Measurements from ENCODE around the gene ZNF460. TPM values are rescaled to one million over a fixed set of nuclear protein-coding genes. Genes with fewer than 3 reads are reported as not detected.

Gene ZNF460
- total and polyA plus RNA-seq, 2 of the 8 experiments (the other 6 are each of a cell fraction or from before 2014, with no cell fraction given), result 9.3 to 57.9 TPM

DNA sequence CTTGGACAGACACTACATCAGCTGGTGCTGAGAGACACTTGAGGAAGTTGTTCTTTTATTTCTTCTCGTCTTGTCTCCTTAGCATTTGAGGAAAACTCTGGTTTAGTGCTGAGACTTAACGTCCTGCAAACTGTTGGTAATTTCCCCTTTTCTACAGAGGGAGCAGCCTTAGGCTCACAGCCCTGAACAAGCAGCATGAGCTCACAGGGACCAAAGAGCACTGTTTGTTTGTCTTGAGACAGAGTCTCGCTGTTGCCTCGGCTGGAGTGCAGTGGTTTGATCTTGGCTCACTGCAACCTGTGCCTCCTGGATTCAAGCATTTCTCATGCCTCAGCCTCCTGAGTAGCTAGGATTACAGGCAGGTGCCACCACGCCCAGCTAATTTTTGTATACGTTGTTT is 34.3 kb upstream of the ZNF460 start:
- Histone ChIP-seq H3K9me3 (ENCODE audit: insufficient read depth in 2 of 2, low read depth in 1 of 2, low read length in 1 of 2) (no peaks in the 10 kb centered on the region), H3K4ac (replicated peaks; ENCODE audit: insufficient read length, low read depth, low read length) (no peak overlapping the region), H3K27ac (ENCODE audit: low read depth, low read length) (no peak overlapping the region), H3K36me3 (ENCODE audit: control insufficient read depth in 2 of 4, insufficient read depth in 4 of 4, low read length in 3 of 4) (peaks cover 6 to 35% (median 24%) of the 10 kb centered on the region in 4 experiments; a peak in 7 of 8 replicates), H4K8ac (ENCODE audit: extremely low read depth, insufficient read depth, low read length) (no peak overlapping the region), H4K5ac (ENCODE audit: insufficient read length, low read depth, low read length) (no peak overlapping the region), H2AFZ (ENCODE audit: low read length) (no peak overlapping the region), H3K56ac (replicated peaks; ENCODE audit: insufficient read length, low read depth, low read length) (no peak overlapping the region), H2BK12ac (ENCODE audit: low read depth, low read length) (no peak overlapping the region), H3K79me1 (ENCODE audit: low read depth, low read length) (peaks cover 9% of the 10 kb centered on the region; the same call in 1 of the 2 replicates), H3K79me2 (ENCODE audit: control insufficient read depth in 1 of 2, insufficient read depth in 2 of 2, low read length in 2 of 2) (peaks cover 4 to 29% of the 10 kb centered on the region in 2 experiments), H3K4me2 (ENCODE audit: insufficient read depth in 1 of 2, low read depth in 2 of 2, low read length in 2 of 2) (no peak overlapping the region), H4K20me1 (replicated peaks in 1 of 2; ENCODE audit: control insufficient read depth in 1 of 2, insufficient read depth in 2 of 2, low read length in 2 of 2) (peaks cover 2 to 3% of the 10 kb centered on the region in 2 experiments), H2BK20ac (ENCODE audit: low read length) (no peak overlapping the region), H4K91ac (replicated peaks; ENCODE audit: insufficient read length, low read length) (no peak overlapping the region), H3K14ac (ENCODE audit: insufficient read length) (no peak overlapping the region), H3K27me3 (replicated peaks in 1 of 4; ENCODE audit: control insufficient read depth in 3 of 4, extremely low read depth in 1 of 4, insufficient read depth in 3 of 4, low read length in 3 of 4) (no peaks in the 10 kb centered on the region), H3K23me2 (ENCODE audit: low read depth, low read length) (peaks cover 6% of the 10 kb centered on the region), H2BK5ac (ENCODE audit: low read depth, low read length) (no peak overlapping the region), H3K4me3 (ENCODE audit: extremely low read depth in 1 of 4, insufficient read depth in 2 of 4, low read depth in 3 of 4, low read length in 4 of 4) (no peak overlapping the region), H3K4me1 (replicated peaks in 1 of 4; ENCODE audit: control insufficient read depth in 3 of 4, insufficient read depth in 4 of 4, low read length in 3 of 4) (peaks cover 0 to 4% (median 2%) of the 10 kb centered on the region in 4 experiments; a peak in 2 of 7 replicates), H3K18ac (ENCODE audit: extremely low read depth, low read length) (no peak overlapping the region), H3K23ac (ENCODE audit: insufficient read length) (no peak overlapping the region), H3K9ac (replicated peaks in 1 of 4; ENCODE audit: extremely low read depth in 1 of 4, low read depth in 3 of 4, low read length in 3 of 4) (no peak overlapping the region), H2AK5ac (ENCODE audit: low read depth, low read length) (no peak overlapping the region), H2BK120ac (replicated peaks; ENCODE audit: low read depth, low read length) (no peak overlapping the region), H2BK15ac (ENCODE audit: low read length) (no peak overlapping the region)
- 92% methylated on average over 6 of the region's 6 CpGs; no CpG with 5 or more reads in 1 of the 2 experiments for WGBS, 2 experiments (ENCODE audit: extremely low coverage in 1 of 2, insufficient coverage in 1 of 2, insufficient read length in 1 of 2, insufficient replicate concordance in 2 of 2, low coverage in 1 of 2, low lambda C conversion rate in 2 of 2, missing lambda C conversion rate in 1 of 2)
- no peak for DNase-seq (ENCODE audit: low read depth in 1 of 2, low spot score in 2 of 2)
- ChIA-PET POLR2A (ENCODE audit: partially characterized antibody) (interaction anchor here (0.6 to 2.0 kb wide), 3 partner anchors 43 to 640 kb away, joined by 3 to 4 read pairs (median 3); partner anchors contain the start of gene ZNF264), CTCF (ENCODE audit: partially characterized antibody) (interaction anchor here (1.0 kb wide), 2 partner anchors 159 to 160 kb away, joined by 3 read pairs; no protein-coding TSS in a partner anchor)
- no peak for FAIRE-seq
- TF ChIP-seq PHF8 (conservative IDR thresholded peaks at IDR 0.05; ENCODE audit: low read depth, low read length) (no peak), E2F6 (IDR thresholded peaks at IDR 0.05) (no peak), RBBP5 (IDR thresholded peaks at IDR 0.05; ENCODE audit: borderline replicate concordance, low read depth, low read length) (no peak), POLR2AphosphoS5 (IDR thresholded peaks at IDR 0.05; ENCODE audit: low read depth, low read length) (no peak), ASH2L (IDR thresholded peaks at IDR 0.05; ENCODE audit: low read length) (no peak), SP1 (IDR thresholded peaks at IDR 0.05; ENCODE audit: low read depth, low read length) (no peak), CHD2 (IDR thresholded peaks at IDR 0.05; ENCODE audit: low read length) (no peak), CBX8 (IDR thresholded peaks at IDR 0.05; ENCODE audit: borderline replicate concordance, low read depth, low read length) (no peak), POLR2A (IDR thresholded peaks at IDR 0.05; ENCODE audit: control extremely low read depth in 1 of 2, low read depth in 2 of 2, low read length in 2 of 2) (no peak)
- TF ChIP-seq, protein P1, sequence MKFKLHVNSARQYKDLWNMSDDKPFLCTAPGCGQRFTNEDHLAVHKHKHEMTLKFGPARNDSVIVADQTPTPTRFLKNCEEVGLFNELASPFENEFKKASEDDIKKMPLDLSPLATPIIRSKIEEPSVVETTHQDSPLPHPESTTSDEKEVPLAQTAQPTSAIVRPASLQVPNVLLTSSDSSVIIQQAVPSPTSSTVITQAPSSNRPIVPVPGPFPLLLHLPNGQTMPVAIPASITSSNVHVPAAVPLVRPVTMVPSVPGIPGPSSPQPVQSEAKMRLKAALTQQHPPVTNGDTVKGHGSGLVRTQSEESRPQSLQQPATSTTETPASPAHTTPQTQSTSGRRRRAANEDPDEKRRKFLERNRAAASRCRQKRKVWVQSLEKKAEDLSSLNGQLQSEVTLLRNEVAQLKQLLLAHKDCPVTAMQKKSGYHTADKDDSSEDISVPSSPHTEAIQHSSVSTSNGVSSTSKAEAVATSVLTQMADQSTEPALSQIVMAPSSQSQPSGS (IDR thresholded peaks at IDR 0.05; ENCODE audit: low read length), result no peak
- TF ChIP-seq, protein P2, sequence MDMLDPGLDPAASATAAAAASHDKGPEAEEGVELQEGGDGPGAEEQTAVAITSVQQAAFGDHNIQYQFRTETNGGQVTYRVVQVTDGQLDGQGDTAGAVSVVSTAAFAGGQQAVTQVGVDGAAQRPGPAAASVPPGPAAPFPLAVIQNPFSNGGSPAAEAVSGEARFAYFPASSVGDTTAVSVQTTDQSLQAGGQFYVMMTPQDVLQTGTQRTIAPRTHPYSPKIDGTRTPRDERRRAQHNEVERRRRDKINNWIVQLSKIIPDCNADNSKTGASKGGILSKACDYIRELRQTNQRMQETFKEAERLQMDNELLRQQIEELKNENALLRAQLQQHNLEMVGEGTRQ (IDR thresholded peaks at IDR 0.05; ENCODE audit: low read length), result no peak
